ENCODE data around the gene NRCAM.
A peak's percentile ranks its signal among the peaks of the same experiment; 100 is the strongest.

DNA sequence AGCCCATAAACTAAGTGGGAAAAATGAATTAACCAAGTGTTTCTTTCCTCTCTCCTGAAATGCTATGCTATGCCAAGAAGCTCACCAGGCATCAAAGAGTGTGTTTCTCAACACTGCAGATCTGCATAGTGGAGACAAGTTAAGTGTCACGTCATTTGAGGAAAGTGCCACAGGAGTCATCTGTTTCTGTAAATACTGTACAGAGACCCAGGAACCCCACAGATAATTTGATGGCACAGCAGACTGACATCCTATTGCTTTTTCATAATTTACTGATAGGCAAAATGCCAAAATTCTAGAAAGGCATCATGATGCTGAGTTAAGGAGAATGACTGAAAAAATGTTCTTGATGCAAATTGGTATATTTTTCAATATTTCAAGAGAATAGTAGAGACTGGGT lies 124.3 kb downstream of the NRCAM start:
- TF ChIP-seq PPARA (CRISPR knock-in tag; IDR thresholded peaks at IDR 0.05; ENCODE audit: borderline replicate concordance) (no peak), ZFP3 (CRISPR knock-in tag; IDR thresholded peaks at IDR 0.05) (no peak), GLIS3 (CRISPR knock-in tag; IDR thresholded peaks at IDR 0.05) (0 out of 2 replicates have a peak, but pooled peaks have one; percentile 27), RARB (CRISPR knock-in tag; IDR thresholded peaks at IDR 0.05) (no peak), ZNF8 (CRISPR knock-in tag; IDR thresholded peaks at IDR 0.05) (no peak), ARNTL (CRISPR knock-in tag; IDR thresholded peaks at IDR 0.05; ENCODE audit: borderline replicate concordance, low read depth) (no peak)
- TF ChIP-seq, protein P1, sequence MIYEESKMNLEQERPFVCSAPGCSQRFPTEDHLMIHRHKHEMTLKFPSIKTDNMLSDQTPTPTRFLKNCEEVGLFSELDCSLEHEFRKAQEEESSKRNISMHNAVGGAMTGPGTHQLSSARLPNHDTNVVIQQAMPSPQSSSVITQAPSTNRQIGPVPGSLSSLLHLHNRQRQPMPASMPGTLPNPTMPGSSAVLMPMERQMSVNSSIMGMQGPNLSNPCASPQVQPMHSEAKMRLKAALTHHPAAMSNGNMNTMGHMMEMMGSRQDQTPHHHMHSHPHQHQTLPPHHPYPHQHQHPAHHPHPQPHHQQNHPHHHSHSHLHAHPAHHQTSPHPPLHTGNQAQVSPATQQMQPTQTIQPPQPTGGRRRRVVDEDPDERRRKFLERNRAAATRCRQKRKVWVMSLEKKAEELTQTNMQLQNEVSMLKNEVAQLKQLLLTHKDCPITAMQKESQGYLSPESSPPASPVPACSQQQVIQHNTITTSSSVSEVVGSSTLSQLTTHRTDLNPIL (CRISPR knock-in tag; IDR thresholded peaks at IDR 0.05; ENCODE audit: low read depth): no peak
- TF ChIP-seq, protein P2, sequence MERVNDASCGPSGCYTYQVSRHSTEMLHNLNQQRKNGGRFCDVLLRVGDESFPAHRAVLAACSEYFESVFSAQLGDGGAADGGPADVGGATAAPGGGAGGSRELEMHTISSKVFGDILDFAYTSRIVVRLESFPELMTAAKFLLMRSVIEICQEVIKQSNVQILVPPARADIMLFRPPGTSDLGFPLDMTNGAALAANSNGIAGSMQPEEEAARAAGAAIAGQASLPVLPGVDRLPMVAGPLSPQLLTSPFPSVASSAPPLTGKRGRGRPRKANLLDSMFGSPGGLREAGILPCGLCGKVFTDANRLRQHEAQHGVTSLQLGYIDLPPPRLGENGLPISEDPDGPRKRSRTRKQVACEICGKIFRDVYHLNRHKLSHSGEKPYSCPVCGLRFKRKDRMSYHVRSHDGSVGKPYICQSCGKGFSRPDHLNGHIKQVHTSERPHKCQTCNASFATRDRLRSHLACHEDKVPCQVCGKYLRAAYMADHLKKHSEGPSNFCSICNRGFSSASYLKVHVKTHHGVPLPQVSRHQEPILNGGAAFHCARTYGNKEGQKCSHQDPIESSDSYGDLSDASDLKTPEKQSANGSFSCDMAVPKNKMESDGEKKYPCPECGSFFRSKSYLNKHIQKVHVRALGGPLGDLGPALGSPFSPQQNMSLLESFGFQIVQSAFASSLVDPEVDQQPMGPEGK (CRISPR knock-in tag; IDR thresholded peaks at IDR 0.05; ENCODE audit: borderline replicate concordance): no peak
- TF ChIP-seq, protein P3, sequence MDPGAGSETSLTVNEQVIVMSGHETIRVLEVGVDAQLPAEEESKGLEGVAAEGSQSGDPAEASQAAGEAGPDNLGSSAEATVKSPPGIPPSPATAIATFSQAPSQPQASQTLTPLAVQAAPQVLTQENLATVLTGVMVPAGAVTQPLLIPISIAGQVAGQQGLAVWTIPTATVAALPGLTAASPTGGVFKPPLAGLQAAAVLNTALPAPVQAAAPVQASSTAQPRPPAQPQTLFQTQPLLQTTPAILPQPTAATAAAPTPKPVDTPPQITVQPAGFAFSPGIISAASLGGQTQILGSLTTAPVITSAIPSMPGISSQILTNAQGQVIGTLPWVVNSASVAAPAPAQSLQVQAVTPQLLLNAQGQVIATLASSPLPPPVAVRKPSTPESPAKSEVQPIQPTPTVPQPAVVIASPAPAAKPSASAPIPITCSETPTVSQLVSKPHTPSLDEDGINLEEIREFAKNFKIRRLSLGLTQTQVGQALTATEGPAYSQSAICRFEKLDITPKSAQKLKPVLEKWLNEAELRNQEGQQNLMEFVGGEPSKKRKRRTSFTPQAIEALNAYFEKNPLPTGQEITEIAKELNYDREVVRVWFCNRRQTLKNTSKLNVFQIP (CRISPR knock-in tag; IDR thresholded peaks at IDR 0.05; ENCODE audit: borderline replicate concordance, low read depth): no peak
- TF ChIP-seq, protein P4, sequence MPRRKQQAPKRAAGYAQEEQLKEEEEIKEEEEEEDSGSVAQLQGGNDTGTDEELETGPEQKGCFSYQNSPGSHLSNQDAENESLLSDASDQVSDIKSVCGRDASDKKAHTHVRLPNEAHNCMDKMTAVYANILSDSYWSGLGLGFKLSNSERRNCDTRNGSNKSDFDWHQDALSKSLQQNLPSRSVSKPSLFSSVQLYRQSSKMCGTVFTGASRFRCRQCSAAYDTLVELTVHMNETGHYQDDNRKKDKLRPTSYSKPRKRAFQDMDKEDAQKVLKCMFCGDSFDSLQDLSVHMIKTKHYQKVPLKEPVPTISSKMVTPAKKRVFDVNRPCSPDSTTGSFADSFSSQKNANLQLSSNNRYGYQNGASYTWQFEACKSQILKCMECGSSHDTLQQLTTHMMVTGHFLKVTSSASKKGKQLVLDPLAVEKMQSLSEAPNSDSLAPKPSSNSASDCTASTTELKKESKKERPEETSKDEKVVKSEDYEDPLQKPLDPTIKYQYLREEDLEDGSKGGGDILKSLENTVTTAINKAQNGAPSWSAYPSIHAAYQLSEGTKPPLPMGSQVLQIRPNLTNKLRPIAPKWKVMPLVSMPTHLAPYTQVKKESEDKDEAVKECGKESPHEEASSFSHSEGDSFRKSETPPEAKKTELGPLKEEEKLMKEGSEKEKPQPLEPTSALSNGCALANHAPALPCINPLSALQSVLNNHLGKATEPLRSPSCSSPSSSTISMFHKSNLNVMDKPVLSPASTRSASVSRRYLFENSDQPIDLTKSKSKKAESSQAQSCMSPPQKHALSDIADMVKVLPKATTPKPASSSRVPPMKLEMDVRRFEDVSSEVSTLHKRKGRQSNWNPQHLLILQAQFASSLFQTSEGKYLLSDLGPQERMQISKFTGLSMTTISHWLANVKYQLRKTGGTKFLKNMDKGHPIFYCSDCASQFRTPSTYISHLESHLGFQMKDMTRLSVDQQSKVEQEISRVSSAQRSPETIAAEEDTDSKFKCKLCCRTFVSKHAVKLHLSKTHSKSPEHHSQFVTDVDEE (CRISPR knock-in tag; IDR thresholded peaks at IDR 0.05): peak; percentile 54; the same call in 1 of the 2 replicates
